Measurements from ENCODE around the gene FEZF2.

FEZF2 gene

DNA sequence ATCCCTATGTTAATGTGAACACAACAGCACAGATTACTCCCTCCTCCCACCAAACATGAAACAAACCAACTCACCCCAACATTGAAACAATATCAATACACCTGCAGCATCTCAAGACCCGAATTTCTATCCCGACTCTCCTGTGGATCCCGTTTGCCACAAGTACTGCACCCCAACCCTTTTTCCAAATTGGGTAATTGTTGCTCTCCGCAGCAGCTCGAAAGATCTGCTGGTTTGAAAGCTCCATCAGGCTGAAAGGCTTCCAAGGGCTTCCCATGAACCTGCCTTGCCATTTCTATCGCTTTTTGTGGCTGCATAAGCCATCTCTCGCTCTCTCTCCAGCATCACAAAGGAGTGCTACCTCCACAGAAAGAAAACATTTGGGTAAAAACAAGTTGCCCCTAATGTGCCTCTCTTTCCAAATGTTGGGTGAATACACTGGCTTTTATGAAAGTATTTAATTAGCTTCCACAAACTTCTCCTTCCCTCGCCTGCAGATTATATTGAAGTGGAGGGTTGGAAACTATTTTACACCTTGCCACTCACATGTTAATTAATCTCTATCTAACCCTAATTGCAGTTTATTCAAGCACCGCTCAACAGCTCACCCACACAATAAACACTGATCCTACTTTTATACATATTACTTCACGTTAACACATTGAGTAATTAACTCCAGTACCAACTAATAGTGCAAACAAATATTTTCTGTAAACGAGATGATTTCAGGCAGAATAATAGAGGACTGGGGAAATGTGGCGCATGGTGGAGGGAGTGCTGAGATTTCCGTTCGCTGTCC lies 2.5 kb upstream of the FEZF2 start:
- no peak for ATAC-seq
- TF ChIP-seq CSDC2 (CRISPR knock-in tag; IDR thresholded peaks at IDR 0.05): no peak
- no peak for TF ChIP-seq ZC3H10 (CRISPR knock-in tag; IDR thresholded peaks at IDR 0.05)
- TF ChIP-seq TOX (CRISPR knock-in tag; IDR thresholded peaks at IDR 0.05; ENCODE audit: borderline replicate concordance): no peak
- no peak for TF ChIP-seq PPARA (CRISPR knock-in tag; IDR thresholded peaks at IDR 0.05; ENCODE audit: borderline replicate concordance)
- no peak for TF ChIP-seq ISL1 (CRISPR knock-in tag; IDR thresholded peaks at IDR 0.05)
- TF ChIP-seq, protein P1, sequence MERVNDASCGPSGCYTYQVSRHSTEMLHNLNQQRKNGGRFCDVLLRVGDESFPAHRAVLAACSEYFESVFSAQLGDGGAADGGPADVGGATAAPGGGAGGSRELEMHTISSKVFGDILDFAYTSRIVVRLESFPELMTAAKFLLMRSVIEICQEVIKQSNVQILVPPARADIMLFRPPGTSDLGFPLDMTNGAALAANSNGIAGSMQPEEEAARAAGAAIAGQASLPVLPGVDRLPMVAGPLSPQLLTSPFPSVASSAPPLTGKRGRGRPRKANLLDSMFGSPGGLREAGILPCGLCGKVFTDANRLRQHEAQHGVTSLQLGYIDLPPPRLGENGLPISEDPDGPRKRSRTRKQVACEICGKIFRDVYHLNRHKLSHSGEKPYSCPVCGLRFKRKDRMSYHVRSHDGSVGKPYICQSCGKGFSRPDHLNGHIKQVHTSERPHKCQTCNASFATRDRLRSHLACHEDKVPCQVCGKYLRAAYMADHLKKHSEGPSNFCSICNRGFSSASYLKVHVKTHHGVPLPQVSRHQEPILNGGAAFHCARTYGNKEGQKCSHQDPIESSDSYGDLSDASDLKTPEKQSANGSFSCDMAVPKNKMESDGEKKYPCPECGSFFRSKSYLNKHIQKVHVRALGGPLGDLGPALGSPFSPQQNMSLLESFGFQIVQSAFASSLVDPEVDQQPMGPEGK (CRISPR knock-in tag; IDR thresholded peaks at IDR 0.05; ENCODE audit: borderline replicate concordance): no peak
- no peak for TF ChIP-seq ZFP30 (CRISPR knock-in tag; IDR thresholded peaks at IDR 0.05)
- TF ChIP-seq, protein P2, sequence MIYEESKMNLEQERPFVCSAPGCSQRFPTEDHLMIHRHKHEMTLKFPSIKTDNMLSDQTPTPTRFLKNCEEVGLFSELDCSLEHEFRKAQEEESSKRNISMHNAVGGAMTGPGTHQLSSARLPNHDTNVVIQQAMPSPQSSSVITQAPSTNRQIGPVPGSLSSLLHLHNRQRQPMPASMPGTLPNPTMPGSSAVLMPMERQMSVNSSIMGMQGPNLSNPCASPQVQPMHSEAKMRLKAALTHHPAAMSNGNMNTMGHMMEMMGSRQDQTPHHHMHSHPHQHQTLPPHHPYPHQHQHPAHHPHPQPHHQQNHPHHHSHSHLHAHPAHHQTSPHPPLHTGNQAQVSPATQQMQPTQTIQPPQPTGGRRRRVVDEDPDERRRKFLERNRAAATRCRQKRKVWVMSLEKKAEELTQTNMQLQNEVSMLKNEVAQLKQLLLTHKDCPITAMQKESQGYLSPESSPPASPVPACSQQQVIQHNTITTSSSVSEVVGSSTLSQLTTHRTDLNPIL (CRISPR knock-in tag; IDR thresholded peaks at IDR 0.05; ENCODE audit: low read depth): no peak
- TF ChIP-seq, protein P3, sequence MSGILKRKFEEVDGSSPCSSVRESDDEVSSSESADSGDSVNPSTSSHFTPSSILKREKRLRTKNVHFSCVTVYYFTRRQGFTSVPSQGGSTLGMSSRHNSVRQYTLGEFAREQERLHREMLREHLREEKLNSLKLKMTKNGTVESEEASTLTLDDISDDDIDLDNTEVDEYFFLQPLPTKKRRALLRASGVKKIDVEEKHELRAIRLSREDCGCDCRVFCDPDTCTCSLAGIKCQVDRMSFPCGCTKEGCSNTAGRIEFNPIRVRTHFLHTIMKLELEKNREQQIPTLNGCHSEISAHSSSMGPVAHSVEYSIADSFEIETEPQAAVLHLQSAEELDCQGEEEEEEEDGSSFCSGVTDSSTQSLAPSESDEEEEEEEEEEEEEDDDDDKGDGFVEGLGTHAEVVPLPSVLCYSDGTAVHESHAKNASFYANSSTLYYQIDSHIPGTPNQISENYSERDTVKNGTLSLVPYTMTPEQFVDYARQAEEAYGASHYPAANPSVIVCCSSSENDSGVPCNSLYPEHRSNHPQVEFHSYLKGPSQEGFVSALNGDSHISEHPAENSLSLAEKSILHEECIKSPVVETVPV (CRISPR knock-in tag; IDR thresholded peaks at IDR 0.05): no peak
- TF ChIP-seq BACH2 (CRISPR knock-in tag; IDR thresholded peaks at IDR 0.05; ENCODE audit: borderline replicate concordance): no peak
- no peak for TF ChIP-seq SNAI2 (CRISPR knock-in tag; IDR thresholded peaks at IDR 0.05)
- TF ChIP-seq ARNTL (CRISPR knock-in tag; IDR thresholded peaks at IDR 0.05; ENCODE audit: borderline replicate concordance, low read depth): no peak
- TF ChIP-seq, protein P4, sequence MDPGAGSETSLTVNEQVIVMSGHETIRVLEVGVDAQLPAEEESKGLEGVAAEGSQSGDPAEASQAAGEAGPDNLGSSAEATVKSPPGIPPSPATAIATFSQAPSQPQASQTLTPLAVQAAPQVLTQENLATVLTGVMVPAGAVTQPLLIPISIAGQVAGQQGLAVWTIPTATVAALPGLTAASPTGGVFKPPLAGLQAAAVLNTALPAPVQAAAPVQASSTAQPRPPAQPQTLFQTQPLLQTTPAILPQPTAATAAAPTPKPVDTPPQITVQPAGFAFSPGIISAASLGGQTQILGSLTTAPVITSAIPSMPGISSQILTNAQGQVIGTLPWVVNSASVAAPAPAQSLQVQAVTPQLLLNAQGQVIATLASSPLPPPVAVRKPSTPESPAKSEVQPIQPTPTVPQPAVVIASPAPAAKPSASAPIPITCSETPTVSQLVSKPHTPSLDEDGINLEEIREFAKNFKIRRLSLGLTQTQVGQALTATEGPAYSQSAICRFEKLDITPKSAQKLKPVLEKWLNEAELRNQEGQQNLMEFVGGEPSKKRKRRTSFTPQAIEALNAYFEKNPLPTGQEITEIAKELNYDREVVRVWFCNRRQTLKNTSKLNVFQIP (CRISPR knock-in tag; IDR thresholded peaks at IDR 0.05; ENCODE audit: borderline replicate concordance, low read depth): no peak
- TF ChIP-seq, protein P5, sequence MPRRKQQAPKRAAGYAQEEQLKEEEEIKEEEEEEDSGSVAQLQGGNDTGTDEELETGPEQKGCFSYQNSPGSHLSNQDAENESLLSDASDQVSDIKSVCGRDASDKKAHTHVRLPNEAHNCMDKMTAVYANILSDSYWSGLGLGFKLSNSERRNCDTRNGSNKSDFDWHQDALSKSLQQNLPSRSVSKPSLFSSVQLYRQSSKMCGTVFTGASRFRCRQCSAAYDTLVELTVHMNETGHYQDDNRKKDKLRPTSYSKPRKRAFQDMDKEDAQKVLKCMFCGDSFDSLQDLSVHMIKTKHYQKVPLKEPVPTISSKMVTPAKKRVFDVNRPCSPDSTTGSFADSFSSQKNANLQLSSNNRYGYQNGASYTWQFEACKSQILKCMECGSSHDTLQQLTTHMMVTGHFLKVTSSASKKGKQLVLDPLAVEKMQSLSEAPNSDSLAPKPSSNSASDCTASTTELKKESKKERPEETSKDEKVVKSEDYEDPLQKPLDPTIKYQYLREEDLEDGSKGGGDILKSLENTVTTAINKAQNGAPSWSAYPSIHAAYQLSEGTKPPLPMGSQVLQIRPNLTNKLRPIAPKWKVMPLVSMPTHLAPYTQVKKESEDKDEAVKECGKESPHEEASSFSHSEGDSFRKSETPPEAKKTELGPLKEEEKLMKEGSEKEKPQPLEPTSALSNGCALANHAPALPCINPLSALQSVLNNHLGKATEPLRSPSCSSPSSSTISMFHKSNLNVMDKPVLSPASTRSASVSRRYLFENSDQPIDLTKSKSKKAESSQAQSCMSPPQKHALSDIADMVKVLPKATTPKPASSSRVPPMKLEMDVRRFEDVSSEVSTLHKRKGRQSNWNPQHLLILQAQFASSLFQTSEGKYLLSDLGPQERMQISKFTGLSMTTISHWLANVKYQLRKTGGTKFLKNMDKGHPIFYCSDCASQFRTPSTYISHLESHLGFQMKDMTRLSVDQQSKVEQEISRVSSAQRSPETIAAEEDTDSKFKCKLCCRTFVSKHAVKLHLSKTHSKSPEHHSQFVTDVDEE (CRISPR knock-in tag; IDR thresholded peaks at IDR 0.05): no peak
- no peak for TF ChIP-seq GLIS3 (CRISPR knock-in tag; IDR thresholded peaks at IDR 0.05)
- TF ChIP-seq RARB (CRISPR knock-in tag; IDR thresholded peaks at IDR 0.05): no peak
- TF ChIP-seq TCF4 (CRISPR knock-in tag; IDR thresholded peaks at IDR 0.05; ENCODE audit: borderline replicate concordance): no peak

DNA sequence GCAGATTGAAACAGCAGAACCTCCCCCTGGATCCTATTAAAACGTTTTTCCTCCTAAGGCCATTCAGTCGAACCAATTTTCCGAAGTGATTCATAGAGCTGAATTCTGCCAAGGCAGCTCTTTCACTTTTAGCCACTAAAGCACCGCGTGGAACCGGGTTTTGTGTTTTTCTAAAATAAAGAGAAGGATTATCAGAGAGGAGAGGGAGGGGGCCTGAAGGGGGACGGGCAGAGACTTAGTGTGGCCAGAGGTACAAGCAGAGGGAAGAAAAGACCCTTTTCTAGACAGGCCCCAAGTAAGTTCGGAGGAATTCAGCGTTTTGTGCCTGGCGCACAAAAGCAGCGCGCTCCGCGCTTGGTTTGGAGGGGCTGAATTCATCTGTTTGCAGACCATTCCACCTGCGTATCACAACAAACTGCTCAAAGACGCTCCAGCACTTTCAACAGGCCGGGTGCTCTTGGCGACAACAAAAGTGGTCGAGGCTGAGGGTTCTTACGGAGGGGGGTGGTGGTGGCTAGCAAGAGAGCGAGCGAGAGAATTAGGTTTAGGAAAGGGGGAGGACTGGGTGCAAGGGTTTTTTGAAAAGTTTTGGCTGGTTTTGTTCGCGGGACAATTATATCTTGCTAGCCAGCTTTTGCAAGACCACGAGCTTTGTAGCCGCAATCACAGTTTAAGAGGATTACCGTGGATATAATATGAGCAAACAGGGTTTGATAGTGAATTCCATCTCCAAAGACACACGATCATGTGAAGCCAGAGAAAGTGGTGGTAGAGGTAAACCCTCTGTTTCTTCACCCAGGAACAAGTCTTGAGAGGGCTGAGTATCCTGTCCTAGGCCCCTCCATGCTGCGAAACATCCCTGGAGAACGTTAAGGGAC lies 1.2 kb upstream of the FEZF2 start:
- peak; percentile 18; the same call in 1 of the 3 replicates for ATAC-seq
- TF ChIP-seq ZNF70 (CRISPR knock-in tag; IDR thresholded peaks at IDR 0.05): no peak
- no peak for TF ChIP-seq BACH2 (CRISPR knock-in tag; IDR thresholded peaks at IDR 0.05; ENCODE audit: borderline replicate concordance)
- no peak for TF ChIP-seq OSR1 (CRISPR knock-in tag; IDR thresholded peaks at IDR 0.05)
- TF ChIP-seq TOX (CRISPR knock-in tag; IDR thresholded peaks at IDR 0.05; ENCODE audit: borderline replicate concordance): no peak
- TF ChIP-seq, protein P3 (CRISPR knock-in tag; IDR thresholded peaks at IDR 0.05): no peak
- no peak for TF ChIP-seq PPARA (CRISPR knock-in tag; IDR thresholded peaks at IDR 0.05; ENCODE audit: borderline replicate concordance)
- TF ChIP-seq, protein P1 (CRISPR knock-in tag; IDR thresholded peaks at IDR 0.05; ENCODE audit: borderline replicate concordance): no peak
- TF ChIP-seq, protein P5 (CRISPR knock-in tag; IDR thresholded peaks at IDR 0.05): no peak
- no peak for TF ChIP-seq ZFP30 (CRISPR knock-in tag; IDR thresholded peaks at IDR 0.05)
- TF ChIP-seq RARB (CRISPR knock-in tag; IDR thresholded peaks at IDR 0.05): no peak
- no peak for TF ChIP-seq ZFP3 (CRISPR knock-in tag; IDR thresholded peaks at IDR 0.05)
